ENCODE data around the gene GDAP2.

The GDAP2 gene

DNA sequence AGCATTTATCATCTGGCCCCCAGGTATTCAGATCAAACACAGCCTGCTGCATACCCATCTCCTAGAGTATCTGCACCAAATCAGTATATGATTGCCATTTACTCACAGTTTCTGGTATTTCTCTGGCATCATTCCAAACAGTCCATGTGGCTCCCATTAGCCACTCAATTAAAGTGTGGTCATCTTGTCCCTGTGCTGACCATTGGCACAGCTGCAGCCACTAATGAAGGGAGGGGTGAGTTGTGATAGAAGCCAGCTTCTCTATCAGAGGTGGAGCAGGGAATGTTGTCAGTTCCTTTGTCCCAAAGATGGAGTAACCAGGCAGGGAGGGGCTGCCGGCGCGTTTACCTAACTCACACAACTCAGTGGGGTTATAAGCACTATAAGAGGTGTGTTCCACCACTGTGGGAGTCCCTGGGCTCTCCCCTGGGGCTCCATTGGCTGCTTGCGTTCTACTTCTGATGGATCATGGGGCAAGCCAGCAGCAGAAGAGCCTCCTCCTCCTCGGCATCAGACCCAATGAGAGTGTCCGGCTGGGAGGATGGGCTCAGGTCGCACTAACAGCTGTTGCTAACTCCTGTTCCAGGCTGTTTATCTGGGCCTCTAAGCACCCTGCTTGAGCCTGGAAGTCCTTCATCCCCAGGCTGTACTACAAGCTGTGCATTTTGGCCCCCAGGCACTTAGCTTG is 108.6 kb downstream of the GDAP2 start:
- Mint-ChIP-seq H3K27ac (no peak overlapping the region), H3K4me1 (no peaks in the 10 kb centered on the region), H3K27me3 (peaks cover 1% of the 10 kb centered on the region), H3K9me3 (no peaks in the 10 kb centered on the region), H3K36me3 (ENCODE audit: low read depth) (no peaks in the 10 kb centered on the region), H3K4me3 (no peak overlapping the region)
- no peak for DNase-seq
- ATAC-seq, result no peak

DNA sequence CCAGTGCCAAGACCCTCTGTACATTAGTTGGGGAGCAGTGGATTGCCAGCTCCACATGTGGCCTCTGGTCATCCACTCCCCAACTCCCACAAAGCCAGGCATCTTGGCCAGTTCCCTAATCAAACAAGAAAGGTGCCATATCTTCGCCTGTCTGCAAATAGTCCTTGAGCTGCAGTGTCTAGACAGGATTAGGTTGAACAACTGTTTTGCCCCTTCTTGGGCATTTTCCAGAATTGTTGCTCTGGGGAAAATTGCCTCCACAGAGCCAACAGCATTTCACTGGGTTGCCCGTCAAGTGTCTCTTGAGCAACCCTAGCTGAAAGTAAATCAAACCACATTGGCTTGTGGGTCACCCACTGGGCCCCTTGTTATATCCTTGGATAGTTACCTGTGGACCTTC is 109.3 kb downstream of the GDAP2 start:
- Mint-ChIP-seq H3K9me3 (no peaks in the 10 kb centered on the region), H3K4me1 (no peaks in the 10 kb centered on the region), H3K27me3 (peaks cover 1% of the 10 kb centered on the region), H3K36me3 (ENCODE audit: low read depth) (no peaks in the 10 kb centered on the region), H3K27ac (no peak overlapping the region), H3K4me3 (no peak overlapping the region)
- DNase-seq, result no peak
- ATAC-seq, result no peak

DNA sequence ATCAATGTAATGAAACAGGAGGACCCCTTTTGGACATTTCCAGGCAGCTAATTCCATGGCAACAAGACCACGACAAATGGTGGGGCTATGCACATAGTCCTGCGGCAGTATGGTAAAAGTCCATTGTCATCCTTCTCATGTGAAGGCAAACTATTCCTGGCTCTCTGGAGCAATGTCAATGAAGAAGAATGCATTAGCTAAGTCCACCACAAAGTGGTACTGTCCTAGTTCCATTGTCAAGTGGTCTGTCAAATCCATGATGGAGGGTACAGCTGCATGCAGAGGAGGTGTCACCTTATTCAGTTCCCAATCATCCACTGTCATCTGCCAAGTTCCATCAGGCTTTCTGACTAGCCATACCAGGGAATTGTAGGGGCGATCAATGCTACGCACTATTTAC is 110.1 kb downstream of the GDAP2 start:
- ATAC-seq (no peak), DNase-seq (no peak)
- no peaks in the 10 kb centered on the region for H3K4me1 Mint-ChIP-seq
- H3K9me3 Mint-ChIP-seq, result no peaks in the 10 kb centered on the region
- no peak overlapping the region for H3K4me3 Mint-ChIP-seq
- H3K36me3 Mint-ChIP-seq (ENCODE audit: low read depth), result no peaks in the 10 kb centered on the region
- peaks cover under 1% of the 10 kb centered on the region for H3K27me3 Mint-ChIP-seq
- no peak overlapping the region for H3K27ac Mint-ChIP-seq

DNA sequence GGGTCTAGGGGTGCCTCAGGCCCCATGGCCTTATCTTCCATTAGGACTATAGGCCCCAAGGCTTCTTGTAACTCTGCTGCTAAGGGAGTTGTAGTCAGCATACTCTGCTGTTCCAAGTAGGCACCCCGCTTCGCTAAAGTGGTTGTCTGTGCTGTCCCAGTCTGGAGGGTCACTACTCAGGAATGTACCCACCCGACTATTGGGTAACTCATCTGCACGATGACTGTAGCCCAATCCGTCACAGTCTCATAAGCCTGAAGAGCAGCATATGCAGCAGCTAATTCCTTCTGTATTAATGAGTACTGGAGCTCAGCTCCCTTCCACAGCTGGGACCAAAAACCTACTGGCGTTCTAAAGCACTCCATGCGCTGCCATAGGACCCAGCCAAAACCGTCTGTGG is 111.0 kb downstream of the GDAP2 start:
- Mint-ChIP-seq H3K4me3 (no peak overlapping the region), H3K27ac (no peak overlapping the region), H3K27me3 (no peaks in the 10 kb centered on the region), H3K36me3 (ENCODE audit: low read depth) (no peaks in the 10 kb centered on the region), H3K9me3 (no peaks in the 10 kb centered on the region), H3K4me1 (no peaks in the 10 kb centered on the region)
- DNase-seq (no peak), ATAC-seq (no peak)

DNA sequence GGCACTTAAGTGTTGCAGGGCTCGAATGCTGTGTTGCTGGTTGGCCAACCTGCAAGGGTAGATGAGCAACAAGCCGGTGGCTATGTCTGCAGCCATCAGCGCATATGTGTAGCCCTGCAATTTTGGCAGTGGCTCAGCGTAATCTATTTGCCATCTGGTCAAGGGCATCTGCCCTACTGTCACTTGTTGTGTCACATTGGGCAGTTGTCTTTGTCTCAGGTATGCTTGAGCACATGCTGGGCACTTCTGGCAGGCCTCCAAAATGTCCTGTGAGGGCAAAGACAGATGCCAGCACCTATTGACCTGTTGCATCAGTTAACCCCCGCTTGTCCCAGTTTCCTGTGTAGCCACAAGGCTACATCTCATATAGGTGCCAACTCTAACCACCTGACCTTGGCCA is 111.8 kb downstream of the GDAP2 start:
- no peaks in the 10 kb centered on the region for H3K4me1 Mint-ChIP-seq
- H3K36me3 Mint-ChIP-seq (ENCODE audit: low read depth), result no peaks in the 10 kb centered on the region
- ATAC-seq (no peak), DNase-seq (no peak)
- no peak overlapping the region for H3K4me3 Mint-ChIP-seq
- H3K27ac Mint-ChIP-seq, result no peak overlapping the region
- H3K27me3 Mint-ChIP-seq, result no peaks in the 10 kb centered on the region
- no peaks in the 10 kb centered on the region for H3K9me3 Mint-ChIP-seq

DNA sequence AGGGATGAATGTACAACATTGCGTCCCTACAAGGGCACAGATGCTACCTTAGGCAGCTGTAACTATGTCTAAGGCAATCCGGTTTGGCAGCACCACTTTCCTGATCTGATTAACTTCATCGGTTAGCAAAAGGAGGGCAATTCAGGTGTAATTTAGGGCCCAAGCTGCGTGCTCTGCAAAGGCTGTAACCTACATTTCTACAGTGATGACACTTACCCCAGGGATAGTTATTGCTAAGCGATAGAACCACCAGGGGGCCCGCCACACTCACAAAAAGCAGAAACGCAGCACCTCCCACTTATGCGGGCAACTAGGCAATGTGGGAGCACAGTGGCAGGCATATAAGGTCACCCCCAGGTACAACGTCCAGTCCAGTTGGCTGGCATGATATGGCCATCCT is 113.5 kb downstream of the GDAP2 start:
- Mint-ChIP-seq H3K27me3 (no peaks in the 10 kb centered on the region), H3K9me3 (no peaks in the 10 kb centered on the region), H3K4me3 (no peak overlapping the region), H3K27ac (no peak overlapping the region), H3K36me3 (ENCODE audit: low read depth) (no peaks in the 10 kb centered on the region), H3K4me1 (no peaks in the 10 kb centered on the region)
- DNase-seq (no peak), ATAC-seq (no peak)

DNA sequence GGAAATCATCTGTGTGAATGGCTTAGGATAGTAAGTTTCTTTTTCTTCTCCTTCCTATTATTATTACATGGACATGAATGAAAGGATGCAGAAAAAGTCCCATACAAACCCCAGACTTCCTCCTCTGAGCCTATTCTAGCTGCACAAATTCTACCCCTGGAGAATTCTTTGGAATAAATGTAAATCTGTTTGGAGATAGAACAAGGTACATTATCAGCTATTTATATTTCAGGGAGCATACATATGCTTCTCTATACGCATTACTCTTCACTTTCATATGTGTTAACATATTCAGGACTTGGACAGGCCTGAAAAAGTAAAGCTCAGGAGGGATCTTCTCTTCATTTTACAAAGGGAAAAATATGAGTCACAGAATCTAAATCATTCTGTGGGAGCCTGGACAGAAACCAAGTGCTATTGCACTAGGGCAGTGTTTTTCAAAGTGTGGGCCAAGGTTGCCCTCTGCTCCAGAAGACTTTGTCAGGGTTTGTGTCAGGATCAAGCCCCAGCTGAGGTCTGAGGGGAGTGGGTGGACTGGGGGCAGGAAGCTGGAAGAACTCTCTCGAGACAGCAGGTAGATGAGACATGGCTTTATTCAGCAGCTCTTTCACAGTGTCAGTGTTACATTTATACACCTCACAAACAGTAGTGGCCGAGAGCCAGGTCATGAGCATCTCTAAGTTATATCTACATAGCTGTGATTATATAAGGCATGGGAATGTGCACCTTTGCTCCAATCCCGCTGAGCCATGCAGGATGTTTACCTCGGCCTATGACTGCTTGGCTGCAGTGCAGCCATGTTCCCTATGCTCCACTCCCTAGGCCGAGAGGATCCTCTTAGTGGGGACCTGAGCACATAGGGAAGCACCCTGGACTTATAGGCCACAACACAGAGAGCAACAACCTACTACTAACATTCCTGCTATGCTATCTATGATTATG is 114.3 kb downstream of the GDAP2 start:
- no peaks in the 10 kb centered on the region for H3K27me3 Mint-ChIP-seq
- no peaks in the 10 kb centered on the region for H3K4me1 Mint-ChIP-seq
- H3K36me3 Mint-ChIP-seq (ENCODE audit: low read depth), result no peaks in the 10 kb centered on the region
- DNase-seq (no peak), ATAC-seq (no peak)
- H3K4me3 Mint-ChIP-seq, result no peak overlapping the region
- H3K9me3 Mint-ChIP-seq, result no peaks in the 10 kb centered on the region
- H3K27ac Mint-ChIP-seq, result no peak overlapping the region
